ENCODE measurements around the gene ANO7.

ANO7 gene

GRCh38 chr2:241228081-241228859 is 39.8 kb downstream of the ANO7 start:
- DNase-seq (ENCODE audit: low read depth in 2 of 2) = no peak

- no peak for DNase-seq (ENCODE audit: low read depth in 2 of 2)
Observed at GRCh38 chr2:241228860-241229516, 40.5 kb downstream of the ANO7 start.

- no peak for DNase-seq (ENCODE audit: low read depth in 2 of 2)
Observed at GRCh38 chr2:241229563-241230401, 41.3 kb downstream of the ANO7 start.

GRCh38 chr2:241230435-241230834 is 42.0 kb downstream of the ANO7 start:
- no peak for DNase-seq (ENCODE audit: low read depth in 2 of 2)

GRCh38 chr2:241232736-241233575 is 44.5 kb downstream of the ANO7 start:
- no peak for DNase-seq (ENCODE audit: low read depth in 2 of 2)

GRCh38 chr2:241234066-241234790 is 45.8 kb downstream of the ANO7 start:
- DNase-seq (ENCODE audit: low read depth in 2 of 2) = no peak

- DNase-seq (ENCODE audit: low read depth in 2 of 2) = no peak
Observed at GRCh38 chr2:241234962-241235740, 46.7 kb downstream of the ANO7 start.

GRCh38 chr2:241235859-241236593 is 47.5 kb downstream of the ANO7 start:
- no peak for DNase-seq (ENCODE audit: low read depth in 2 of 2)

- DNase-seq (ENCODE audit: low read depth in 2 of 2) = no peak
Observed at GRCh38 chr2:241237047-241237446, 48.6 kb downstream of the ANO7 start.

GRCh38 chr2:241237949-241238371 is 49.5 kb downstream of the ANO7 start:
- no peak for DNase-seq (ENCODE audit: low read depth in 2 of 2)

- no peak for DNase-seq (ENCODE audit: low read depth in 2 of 2)
Observed at GRCh38 chr2:241238693-241239198, 50.3 kb downstream of the ANO7 start.

- no peak for DNase-seq (ENCODE audit: low read depth in 2 of 2)
Observed at GRCh38 chr2:241239552-241240202, 51.2 kb downstream of the ANO7 start.

GRCh38 chr2:241240320-241241004 is 52.0 kb downstream of the ANO7 start:
- no peak for DNase-seq (ENCODE audit: low read depth in 2 of 2)

GRCh38 chr2:241241669-241242068 is 53.2 kb downstream of the ANO7 start:
- no peak for DNase-seq (ENCODE audit: low read depth in 2 of 2)

GRCh38 chr2:241242306-241242705 is 53.8 kb downstream of the ANO7 start:
- DNase-seq (ENCODE audit: low read depth in 2 of 2) = no peak

GRCh38 chr2:241244368-241244767 is 55.9 kb downstream of the ANO7 start:
- no peak for DNase-seq (ENCODE audit: low read depth in 2 of 2)

- DNase-seq (ENCODE audit: low read depth in 2 of 2) = no peak
Observed at GRCh38 chr2:241248289-241248688, 59.8 kb downstream of the ANO7 start.

GRCh38 chr2:241248897-241249296 is 60.4 kb downstream of the ANO7 start:
- DNase-seq (ENCODE audit: low read depth in 2 of 2) = no peak

Data from stimulated activated CD4-positive, alpha-beta T cell treated with anti-CD3 and anti-CD28 coated beads, Interleukin-1b, Interleukin-23, amount 100 ng/mL, for 1 hour (primary cell).